AG04449 (cell line): Measurements from ENCODE around the gene ADGRD2.

Experiments used
- CTCF ChIA-PET: fragments of 350-600 bp; formaldehyde crosslinking; extraction: SDS; loops from one replicate; lab custom pipeline; 2021; ENCODE audit warnings: antibody characterized with exemption; lab: Yijun Ruan, JAX
- POLR2A ChIA-PET: fragments of 400-600, 350-600 bp; formaldehyde crosslinking; extraction: SDS; loops from one replicate; lab custom pipeline; 2020; ENCODE audit warnings: antibody characterized with exemption, inconsistent platforms; lab: Yijun Ruan, JAX
- DNase-seq: peaks from one replicate; pipeline ENCODE4 v3.0.0-alpha.2; 2010; ENCODE audit warnings: low read depth, low spot score
- H3K4me3 ChIP-seq: 2 replicates; pipeline ENCODE4 v1.5.1; 2011; ENCODE audit warnings: low read depth, mild to moderate bottlenecking, control low read depth, low read length
- TF ChIP-seq, protein P1 (sequence below): IDR thresholded peaks from one replicate; pipeline ENCODE4 v1.5.1; 2011; ENCODE audit warnings: mild to moderate bottlenecking, moderate library complexity, low read length, control low read depth, inconsistent platforms; ENCODE audit not compliant: insufficient read depth; ENCODE audit errors: missing control alignments

The ADGRD2 gene

DNA sequence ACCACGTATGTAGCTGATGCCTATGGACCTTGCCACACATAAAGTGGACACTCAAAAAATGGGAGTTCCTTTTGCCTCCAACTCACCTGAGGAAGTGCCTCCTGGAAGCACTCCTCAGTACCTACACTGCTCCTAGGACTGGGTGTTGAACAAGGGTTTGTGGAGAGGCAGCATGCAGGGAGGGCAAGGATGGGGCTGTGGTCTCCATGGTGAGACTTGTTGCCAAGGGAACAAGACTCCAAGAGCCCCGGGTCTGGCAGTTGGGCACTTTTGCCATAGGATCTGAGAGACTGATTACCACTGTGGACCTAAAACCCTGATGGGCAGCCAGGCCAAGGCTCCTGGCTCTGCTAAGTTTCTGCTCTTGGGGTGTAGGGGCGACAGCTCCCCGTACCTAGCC, 63.9 kb downstream of the ADGRD2 start:
- ChIA-PET POLR2A (no interaction called here), CTCF (interaction anchor here (1.2 to 6.5 kb wide), 3 partner anchors 8 to 22 kb away, joined by 3 to 34 read pairs (median 5); no protein-coding TSS in a partner anchor)
- DNase-seq = no peak

DNA sequence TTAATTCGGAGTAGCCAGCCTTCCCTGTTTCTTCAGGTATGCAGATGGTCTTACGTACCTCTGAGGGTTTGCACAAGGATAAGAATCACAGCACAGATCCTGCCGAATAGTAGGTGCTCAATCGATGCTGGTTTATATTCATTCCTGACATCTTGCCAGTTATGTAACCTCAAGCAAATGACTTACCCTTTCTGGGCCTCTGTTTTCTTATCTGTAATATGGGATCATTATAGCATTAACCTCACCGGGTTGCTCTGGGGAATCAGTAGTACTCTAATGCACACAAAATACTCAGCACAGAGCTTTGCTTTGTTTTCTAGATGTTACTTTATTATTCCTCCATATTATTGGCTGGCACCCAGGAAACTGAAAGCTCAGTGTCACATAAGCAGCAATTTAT, 64.6 kb downstream of the ADGRD2 start:
- TF ChIP-seq, protein P1, sequence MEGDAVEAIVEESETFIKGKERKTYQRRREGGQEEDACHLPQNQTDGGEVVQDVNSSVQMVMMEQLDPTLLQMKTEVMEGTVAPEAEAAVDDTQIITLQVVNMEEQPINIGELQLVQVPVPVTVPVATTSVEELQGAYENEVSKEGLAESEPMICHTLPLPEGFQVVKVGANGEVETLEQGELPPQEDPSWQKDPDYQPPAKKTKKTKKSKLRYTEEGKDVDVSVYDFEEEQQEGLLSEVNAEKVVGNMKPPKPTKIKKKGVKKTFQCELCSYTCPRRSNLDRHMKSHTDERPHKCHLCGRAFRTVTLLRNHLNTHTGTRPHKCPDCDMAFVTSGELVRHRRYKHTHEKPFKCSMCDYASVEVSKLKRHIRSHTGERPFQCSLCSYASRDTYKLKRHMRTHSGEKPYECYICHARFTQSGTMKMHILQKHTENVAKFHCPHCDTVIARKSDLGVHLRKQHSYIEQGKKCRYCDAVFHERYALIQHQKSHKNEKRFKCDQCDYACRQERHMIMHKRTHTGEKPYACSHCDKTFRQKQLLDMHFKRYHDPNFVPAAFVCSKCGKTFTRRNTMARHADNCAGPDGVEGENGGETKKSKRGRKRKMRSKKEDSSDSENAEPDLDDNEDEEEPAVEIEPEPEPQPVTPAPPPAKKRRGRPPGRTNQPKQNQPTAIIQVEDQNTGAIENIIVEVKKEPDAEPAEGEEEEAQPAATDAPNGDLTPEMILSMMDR = no peak
- POLR2A ChIA-PET = no interaction called here
- CTCF ChIA-PET = interaction anchor here (1.1 to 6.5 kb wide), 5 partner anchors 9 to 21 kb away, joined by 3 to 34 read pairs (median 5); no protein-coding TSS in a partner anchor
- no peak overlapping the region for H3K4me3 ChIP-seq
- no peak for DNase-seq

More for the DNA sequence above, 63.9 kb downstream of the ADGRD2 start:
- TF ChIP-seq, protein P1 = no peak
- H3K4me3 ChIP-seq = no peak overlapping the region

DNA sequence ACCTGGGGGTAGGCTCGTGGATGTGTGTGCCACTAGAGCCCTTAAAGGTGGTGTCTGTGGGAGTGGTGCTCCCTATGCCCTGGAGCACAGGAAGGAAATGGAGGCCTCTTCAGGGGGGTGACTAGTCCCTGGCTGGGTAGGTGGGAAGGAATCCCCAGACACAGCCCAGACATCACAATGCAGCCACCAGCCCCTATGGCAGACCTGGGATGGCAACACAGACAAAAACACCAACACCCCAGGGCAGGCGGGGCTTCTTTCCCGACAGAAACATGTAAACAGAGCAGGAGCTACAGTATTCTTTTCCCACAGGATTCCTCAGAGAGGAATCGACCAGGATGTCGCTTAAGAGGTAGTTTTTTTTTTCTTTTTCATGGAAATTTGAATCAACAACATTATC, 67.3 kb downstream of the ADGRD2 start:
- TF ChIP-seq, protein P1 = no peak
- DNase-seq = no peak
- ChIA-PET POLR2A (no interaction called here), CTCF (interaction anchor here (1.1 to 1.5 kb wide), 3 partner anchors 19 to 99 kb away, joined by 4 read pairs; no protein-coding TSS in a partner anchor)
- H3K4me3 ChIP-seq = no peak overlapping the region

DNA sequence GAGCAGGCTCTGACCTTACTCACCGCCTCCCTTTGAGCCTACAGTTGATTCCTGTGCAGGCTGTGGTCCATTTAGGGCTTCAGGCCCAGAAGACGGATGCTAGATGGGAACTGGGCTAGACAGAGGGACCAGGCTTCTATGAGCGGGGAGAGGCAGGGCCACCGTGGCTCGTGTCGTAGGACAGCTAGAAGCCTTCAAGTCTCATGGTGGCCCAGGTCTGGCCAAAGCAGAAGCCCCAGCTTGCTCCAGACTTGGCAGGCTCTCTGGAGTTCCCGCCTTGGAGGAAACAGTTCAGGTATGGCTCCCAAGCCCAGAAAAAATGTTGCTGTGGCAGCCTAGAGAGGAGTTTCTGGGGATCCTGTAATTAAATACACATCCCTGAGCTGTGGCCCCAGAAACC, 67.9 kb downstream of the ADGRD2 start:
- no peak overlapping the region for H3K4me3 ChIP-seq
- POLR2A ChIA-PET = interaction anchor here (0.5 kb wide), 1 partner anchor 28 kb away, joined by 3 read pairs; no protein-coding TSS in a partner anchor
- CTCF ChIA-PET = interaction anchor here (0.6 to 1.3 kb wide), 2 partner anchors 19 to 107 kb away, joined by 3 to 4 read pairs; no protein-coding TSS in a partner anchor

DNA sequence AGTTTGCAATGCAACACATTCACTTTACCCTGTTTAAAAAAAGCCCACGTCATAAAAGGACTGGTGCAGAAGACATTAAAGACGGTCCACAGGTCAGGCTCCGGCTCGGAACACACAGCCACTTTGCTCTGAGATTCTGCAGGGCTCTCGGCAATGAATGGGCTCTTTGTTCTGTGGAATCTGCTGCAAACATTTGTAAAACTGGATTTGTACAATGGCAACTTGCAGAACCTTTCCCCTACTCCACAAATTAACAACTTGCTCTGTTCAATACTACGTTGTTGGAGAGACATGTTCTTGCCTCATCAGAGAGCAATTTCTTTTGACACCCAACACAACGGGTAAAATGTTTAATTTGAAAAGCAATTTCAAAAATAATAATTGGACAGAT, 70.0 kb downstream of the ADGRD2 start:
- no peak for DNase-seq
- POLR2A ChIA-PET = no interaction called here
- H3K4me3 ChIP-seq = no peak overlapping the region
- CTCF ChIA-PET = interaction anchor here (0.7 to 1.2 kb wide), 2 partner anchors 17 to 101 kb away, joined by 3 to 5 read pairs; no protein-coding TSS in a partner anchor
- TF ChIP-seq, protein P1 = no peak

More for the DNA sequence above, 67.9 kb downstream of the ADGRD2 start:
- no peak for DNase-seq
- TF ChIP-seq, protein P1 = no peak

DNA sequence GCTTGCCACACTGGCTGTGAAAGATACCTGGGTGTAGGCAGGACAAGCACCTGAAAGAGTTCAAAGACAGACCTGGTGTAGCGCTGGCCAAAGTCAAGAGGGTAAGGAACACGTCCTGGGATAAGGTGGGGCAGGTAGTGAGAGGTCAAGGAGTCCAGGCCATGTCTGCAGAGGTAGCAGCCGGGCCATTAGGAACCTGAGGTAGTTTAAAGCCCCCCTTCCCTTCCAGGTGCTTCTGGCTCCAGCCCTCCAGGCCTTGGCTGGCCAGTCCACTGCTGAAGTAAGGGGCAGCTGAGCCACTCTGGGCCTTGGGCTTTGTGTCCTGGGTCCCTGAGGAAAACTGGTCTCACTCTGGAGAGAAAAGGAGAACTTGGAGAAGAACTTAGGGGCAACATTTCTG, 70.9 kb downstream of the ADGRD2 start:
- ChIA-PET POLR2A (no interaction called here), CTCF (interaction anchor here (0.7 to 7.2 kb wide), 3 partner anchors 14 to 102 kb away, joined by 3 to 94 read pairs (median 5); no protein-coding TSS in a partner anchor)
- TF ChIP-seq, protein P1 = no peak
- no peak for DNase-seq
- no peak overlapping the region for H3K4me3 ChIP-seq
